HS-27A (cell line): ENCODE results near the gene ZNF133.
"Not testable (repeated sequence)": the region's sequence is repeated elsewhere in the genome, so short reads cannot be mapped to it uniquely, and the experiment has no call there.

ENCODE experiments used
- DNase-seq: peaks from one replicate; pipeline ENCODE4 v3.0.0-alpha.2; 2012; ENCODE audit warnings: low read depth, missing footprints

ZNF133 gene

DNA sequence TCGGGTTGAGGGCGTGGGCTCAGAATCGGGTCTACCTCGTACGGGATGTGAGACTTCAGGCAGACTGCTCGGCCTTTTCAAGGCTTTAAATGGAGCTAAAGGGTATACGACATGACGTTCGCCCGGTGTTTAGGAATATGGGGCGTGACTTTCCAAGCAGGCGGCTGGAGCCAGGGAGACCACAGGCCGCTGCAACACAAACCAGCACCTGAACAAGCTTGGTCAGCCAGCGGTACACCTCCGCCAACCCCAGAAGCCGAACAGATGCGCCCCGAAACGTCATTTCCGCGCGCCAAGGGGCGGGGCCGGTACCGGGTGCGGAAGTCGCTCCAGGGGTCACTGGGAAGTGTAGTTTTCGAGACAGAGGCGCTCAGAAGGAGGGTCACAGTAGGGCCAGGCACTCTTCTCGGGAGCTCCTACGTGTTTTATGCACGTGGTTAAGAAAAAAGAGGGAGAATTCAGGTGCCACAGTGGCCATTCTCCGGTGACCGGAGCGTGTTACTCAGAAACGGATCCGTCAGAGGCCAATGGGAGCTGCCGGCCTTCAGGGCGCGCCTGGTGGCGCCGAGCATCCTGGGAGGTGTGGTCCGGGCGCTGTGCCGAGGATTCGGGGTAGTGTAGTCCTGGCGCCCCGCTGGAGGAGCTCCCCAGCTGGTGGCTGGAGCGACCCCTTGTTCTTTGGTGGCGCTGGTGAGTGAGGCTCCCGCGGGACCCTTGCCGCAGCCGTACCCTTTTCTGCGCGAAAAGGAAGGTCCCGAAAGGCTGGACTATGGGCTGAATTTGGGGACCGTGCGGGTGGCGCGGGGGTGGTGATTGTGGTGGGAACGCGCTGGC lies at the start of gene ZNF133:
Gene ZNF133, plus strand, starts transcription at position 613 of the 834 bp plus-strand sequence. CDS start 17,160 bp downstream, outside the sequence.
- peak; percentile 90 for DNase-seq

DNA sequence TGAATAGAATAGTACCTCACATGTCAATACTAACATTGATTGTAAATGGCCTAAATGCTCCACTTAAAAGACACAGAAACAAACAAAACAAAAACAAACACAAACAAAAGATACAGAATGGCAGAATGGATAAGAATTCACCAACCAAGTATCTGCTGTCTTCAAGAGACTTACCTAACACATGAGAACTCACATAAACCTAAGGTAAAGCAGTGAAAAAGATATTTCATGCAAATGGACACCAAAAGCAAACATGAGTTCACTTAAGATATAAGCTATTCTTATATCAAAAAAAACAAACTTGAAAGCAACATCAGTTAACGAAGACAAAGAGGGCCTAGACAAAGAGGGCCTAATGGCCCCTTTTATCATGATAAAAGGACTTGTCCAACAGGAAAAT lies 47.3 kb upstream of the ZNF133 start:
- DNase-seq = no peak

DNA sequence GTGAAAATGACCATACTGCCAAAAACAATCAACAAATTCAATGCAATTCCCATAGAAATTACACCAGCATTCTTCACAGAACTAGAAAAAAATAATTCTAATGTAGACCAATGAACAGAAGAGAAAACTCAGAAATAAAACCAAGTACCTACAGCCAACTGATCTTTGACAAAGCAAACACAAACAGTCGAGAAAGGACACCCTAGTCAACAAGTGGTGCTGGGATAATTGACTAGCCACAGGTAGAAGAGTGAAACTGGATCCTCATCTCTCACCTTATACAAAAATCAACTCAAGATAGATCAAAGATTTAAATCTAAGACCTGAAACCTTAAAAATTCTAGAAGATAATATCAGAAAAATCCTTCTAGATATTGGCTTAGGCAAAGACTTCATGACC lies 44.5 kb upstream of the ZNF133 start:
- DNase-seq = no peak

DNA sequence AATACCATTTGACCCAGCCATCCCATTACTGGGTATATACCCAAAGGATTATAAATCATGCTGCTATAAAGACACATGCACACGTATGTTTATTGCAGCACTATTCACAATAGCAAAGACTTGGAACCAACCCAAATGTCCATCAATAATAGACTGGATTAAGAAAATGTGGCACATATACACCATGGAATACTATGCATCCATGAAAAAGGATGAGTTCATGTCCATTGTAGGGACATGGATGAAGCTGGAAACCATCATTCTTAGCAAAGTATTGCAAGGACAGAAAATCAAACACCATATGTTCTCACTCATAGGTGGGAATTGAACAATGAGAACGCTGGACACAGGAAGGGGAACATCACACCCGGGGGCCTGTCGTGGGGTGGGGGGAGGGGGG lies 39.8 kb upstream of the ZNF133 start:
- DNase-seq = not testable (repeated sequence)

DNA sequence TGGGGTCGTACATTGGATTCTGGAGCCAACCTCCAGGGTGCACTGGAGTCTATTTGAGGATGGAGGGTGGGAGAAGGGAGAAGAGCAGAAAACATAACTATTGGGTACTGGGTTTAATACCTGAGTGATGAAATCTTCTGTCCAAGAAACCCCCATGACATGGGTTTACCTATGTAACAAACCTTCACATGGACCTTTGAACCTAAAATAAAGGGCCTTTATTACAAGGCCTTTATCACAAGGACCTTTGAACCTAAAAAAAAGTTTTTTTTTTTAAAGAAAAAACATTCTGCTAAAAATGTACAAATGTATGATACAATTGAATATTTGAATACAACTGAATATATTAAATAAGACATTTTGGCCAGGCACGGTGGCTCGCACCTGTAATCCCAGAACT lies 38.1 kb upstream of the ZNF133 start:
- no peak for DNase-seq

DNA sequence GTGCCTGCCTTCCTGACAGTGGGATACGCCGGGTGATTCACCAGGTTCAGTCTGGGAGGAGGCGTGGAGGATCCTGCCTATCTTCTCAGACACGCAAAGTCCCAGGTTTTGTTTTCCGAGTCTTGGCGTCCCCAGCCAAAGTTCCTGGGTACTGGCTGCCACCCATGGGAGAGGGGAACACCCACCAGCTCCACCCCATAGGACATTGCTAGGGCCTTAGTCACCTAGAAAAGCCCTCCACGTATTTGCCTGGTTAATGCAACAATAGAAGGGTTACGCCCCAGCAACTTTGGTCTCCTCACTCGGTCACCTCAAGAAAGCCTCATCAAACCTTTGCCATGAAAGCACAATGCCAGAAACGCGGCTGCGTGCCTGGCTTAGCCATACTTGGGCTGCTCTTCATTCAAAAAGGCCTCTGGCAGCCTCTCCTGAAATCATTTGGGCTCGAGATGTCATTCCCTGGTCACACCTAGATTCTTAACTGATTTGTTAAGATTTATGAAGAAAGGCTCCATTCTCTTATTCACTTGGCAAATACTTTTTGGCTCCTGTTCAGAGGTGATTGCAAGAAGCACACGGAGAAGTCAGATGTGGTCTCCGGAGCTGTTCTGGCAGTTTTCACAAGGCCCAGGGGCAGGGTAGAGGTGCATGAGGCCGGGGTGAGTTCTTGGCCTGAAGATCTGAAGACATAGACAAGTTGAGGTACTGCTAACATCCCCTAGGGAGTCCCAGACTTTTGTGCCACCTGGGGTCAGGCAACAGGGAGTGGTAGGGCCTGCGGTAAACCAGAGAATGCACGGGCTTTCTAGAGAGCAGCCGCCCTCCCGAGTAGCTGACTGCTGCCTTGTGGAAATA lies 35.5 kb upstream of the ZNF133 start:
- peak; percentile 26 for DNase-seq

DNA sequence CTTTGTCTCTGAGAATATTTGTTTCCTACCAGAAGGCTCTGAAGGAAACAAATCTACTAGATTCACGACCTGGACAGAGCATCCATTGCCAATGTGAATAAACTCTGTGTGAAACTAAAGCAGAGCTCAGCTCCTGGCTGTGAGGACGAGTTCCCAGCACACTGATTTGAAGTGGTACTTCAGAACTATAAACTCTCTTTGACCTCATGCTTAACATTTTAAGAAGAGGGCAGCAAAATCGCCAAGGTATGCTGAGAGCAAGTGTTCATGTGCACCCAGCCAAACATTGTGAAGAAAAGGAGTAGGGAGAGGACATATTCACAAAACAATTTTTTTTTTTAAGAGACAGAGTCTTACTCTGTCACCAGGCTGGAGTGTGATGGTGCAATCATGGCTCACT lies 33.7 kb upstream of the ZNF133 start:
- no peak for DNase-seq

DNA sequence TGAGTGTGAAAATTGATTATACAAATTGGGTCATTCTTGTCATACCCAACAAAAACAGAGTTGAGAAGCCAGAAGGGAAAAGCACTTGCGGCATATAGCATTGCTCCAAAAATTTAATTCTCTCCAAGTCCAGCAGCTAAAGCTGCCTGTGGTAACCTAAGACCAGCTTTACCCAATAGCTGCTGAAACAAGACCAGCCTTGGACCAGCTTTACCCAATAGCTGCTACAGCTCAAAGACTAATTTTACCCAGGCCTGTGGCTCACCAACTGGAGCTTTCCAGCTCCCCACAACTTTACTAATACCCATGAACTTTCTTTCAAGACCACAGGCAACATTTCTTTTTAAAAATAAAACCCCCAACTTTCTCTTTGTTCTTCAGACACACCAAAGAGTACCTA lies 32.8 kb upstream of the ZNF133 start:
- DNase-seq = no peak

DNA sequence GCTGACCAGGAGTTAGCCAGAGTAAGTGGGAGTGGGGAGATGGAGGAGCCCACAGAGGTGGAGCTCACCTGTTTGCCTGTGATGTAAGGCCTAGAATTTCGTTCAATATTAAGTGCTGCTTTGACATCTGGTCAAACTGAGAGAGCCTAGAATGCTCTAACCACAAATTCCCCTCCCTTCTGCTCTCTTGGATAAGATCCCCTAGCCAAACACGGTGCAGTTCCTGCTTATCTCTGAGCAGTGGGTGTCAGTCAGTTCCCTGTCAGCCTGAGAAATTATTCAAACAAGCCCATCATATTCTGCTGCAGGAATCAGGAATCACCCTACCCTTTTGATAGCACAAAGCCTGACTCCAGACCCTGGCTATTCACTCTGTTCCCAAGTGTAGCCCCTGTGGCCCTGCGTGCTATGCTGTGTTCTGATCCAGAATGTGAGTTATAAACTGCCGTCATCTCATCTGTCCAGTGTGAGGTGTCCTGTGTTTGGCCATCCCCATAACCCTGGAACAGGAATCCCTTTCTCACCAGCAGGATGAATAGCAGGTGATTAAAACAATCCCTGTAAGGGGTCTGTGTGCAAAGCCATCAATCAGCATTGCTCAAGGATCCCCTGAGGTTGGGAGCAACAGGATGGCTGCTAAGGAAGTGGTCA lies 31.8 kb upstream of the ZNF133 start:
- no peak for DNase-seq

DNA sequence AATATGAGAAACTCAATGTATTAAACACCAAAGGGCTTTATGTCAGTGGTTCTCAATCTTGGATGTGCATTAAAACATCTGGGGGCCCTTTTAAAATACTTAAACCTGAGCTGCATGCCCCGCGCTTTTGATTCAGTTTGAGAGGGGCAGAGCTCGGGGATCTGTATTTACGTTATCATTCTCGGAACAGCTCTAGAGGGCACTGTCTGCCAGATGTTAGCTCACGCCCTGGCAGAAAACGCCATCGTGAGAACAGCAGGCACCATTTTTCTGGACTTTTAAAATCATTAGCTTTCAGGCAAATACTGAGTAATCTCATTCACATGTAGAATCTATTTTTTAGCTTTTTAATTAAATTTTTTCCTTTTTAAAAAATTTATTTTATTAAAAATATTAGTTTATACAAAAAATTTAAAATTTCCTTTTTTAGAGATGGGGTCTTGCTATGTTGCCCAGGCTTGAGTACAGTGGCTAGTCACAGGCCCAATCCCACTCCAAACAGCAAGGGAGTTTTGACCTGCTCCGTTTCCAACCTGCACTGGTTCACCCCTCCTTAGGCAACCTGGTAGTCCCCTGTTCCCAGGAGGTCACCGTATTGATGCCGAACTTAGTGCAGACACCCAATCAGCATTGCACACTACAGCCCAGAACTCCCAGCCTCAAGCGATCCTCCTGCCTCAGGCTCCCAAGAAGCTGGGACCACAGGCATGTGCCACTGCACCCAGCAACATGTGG lies 30.0 kb upstream of the ZNF133 start:
- no peak for DNase-seq

DNA sequence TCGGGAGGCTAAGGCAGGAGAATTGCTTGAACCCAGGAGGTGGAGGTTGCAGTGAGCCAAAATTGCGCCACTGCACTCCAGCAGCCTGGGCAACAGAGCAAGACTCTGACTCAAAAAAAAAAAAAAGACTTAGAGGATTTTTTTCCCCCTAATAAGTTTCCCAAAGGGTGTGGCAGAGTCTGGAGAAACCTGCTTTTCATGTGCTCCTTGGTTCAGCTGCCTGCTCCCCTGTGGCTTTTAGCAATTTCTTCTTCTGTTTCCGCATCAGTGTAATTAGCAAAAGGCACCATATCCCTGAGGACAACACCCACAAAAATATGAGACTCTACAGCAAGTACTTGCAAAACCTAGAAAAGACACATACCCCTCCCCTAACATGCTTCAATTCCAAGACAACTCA lies 28.6 kb upstream of the ZNF133 start:
- DNase-seq = no peak

DNA sequence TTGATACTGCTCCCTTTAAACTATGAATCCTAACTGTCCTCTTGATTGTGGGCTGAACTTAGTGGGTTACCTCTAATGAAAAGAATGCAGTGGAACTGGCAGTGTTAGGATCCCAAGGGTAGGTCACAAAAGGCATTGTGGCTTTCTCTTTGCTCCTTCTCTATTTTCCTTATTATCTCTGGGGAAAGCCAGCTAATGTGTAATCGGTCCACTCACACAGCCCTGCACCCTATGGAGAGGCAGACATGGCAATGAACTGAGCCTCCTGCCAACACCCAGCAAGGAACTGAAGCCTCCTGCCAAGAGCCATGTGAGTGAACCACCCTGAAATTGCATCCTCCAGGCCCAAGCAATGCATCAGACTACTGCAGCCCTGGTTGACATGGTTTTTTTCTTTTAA lies 24.6 kb upstream of the ZNF133 start:
- no peak for DNase-seq

DNA sequence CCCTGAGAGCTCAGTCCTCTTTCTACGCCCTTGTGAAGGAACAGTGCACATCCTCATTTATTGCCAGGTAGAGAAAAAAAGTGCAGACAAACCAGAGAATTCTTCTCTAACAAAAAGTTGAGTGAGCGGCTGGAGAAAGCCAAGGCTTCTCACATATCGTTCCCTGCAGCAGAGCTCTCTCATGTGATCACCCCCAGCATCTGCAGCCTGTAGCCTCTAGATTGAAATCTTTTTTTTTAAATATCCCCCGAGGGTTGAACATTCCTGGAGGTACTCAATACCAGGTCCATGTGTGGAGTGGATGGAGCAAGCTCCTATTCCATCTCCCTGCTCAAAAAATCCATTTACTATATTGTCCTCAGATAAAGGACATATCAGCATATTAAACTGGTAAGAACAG lies 22.9 kb upstream of the ZNF133 start:
- no peak for DNase-seq

DNA sequence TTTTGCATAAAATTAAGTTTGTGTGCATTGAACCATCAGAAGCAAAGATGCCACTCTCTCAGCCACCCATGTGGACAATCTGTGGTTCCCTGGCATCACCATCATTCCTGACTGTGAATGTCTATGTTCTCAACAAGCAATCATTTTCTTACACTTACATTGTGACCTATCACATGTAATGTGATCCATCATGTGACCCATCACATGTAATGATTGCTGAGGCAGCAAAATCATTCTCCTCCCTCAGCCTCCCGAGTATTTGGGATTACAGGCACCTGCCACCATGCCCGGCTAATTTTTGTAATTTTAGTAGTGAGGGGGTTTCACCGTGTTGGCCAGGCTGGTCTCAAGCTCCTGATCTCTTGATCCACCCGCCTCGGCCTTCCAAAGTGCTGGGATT lies 22.0 kb upstream of the ZNF133 start:
- DNase-seq = no peak

DNA sequence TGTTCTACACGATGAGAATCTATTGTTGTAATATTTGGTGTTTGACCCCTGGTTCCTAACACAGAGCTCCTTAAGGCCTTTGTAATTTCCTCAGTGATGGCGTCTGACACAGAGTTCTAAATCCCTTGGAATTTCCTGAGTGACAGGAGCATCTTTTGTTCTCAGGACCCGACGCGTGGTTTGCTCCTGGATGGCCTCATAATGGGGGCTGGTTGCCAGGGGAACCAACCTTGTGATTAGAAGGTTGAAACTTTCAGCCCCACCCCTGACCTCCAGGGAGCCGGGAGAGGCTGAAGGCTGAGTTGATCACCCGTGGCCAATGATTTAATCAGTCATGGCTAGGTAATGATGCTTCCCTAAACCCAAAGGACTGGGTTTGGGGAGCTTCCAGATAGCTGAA lies 20.5 kb upstream of the ZNF133 start:
- no peak for DNase-seq

DNA sequence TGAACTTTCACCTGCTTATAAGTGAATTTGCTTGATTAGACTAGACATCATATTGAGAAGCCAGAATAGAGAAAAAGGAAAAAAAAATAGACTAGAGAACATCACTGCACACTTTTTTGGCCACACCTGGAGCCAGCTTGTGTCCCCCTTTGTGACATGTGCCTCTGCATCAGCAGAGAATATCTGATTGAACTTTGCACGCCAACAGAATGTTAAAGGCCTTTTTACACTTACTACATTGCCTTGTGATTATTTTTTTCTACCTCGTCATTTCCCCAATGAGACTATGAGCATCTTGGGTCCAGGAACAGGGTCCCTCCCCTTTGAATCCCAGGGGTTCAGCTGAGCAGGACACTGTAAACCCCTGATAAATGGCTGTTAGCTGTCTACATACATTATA lies 17.2 kb upstream of the ZNF133 start:
- no peak for DNase-seq

DNA sequence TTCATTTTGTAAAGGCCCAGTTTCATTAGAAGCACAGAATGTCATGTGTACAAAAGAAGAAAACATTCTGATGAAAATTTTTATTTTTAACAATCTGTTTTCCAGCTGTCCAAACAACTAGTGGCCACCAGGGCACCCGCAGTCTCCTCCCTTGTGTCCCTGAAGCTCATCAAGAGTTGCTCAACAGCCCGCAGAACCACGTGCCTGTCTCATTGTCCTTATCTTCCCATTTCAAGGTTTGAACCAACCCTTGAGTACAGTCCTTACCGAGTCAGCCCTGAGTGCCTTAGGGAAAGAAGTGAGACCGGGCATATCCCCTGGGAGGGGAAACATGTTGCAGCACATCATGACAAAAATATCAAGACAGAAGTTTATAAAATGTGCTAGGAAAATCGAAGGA lies 15.9 kb upstream of the ZNF133 start:
- DNase-seq = no peak

DNA sequence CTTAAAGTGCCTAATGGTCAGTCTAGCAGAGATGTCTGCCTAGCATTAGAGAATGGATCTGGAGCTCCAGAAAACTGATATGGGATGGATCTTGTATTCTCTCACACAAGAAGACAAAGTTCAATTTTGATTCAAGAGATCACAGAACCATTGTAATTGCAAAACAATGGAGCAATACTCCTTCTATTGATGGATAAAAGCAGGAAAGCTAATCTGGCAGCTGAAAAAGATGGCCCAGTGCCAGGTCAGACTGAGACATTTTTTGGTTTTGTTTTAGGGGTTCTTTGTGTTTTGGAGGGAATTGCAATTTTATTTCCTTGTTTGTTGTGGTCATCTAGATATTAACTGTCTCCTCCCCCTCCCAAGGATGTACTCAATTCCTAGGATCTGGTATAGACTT lies 14.6 kb upstream of the ZNF133 start:
- DNase-seq = no peak

DNA sequence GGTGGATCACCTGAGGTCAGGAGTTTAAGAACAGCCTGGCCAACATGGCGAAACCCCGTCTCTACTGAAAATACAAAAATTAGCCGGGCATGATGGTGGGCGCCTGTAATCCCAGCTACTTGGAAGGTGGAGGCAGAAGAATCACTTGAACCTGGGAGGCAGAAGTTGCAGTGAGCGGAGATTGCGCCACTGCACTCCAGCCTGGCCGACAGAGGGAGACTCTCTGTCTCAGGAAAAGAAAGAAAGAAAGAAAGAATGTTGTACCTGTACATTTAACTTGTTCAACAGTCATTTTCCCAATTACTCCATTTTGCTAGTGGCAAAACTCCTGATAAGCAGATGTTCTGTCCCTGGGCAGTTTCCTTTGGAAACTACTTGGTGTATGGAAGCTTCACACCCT lies 12.4 kb upstream of the ZNF133 start:
- not testable (repeated sequence) for DNase-seq

DNA sequence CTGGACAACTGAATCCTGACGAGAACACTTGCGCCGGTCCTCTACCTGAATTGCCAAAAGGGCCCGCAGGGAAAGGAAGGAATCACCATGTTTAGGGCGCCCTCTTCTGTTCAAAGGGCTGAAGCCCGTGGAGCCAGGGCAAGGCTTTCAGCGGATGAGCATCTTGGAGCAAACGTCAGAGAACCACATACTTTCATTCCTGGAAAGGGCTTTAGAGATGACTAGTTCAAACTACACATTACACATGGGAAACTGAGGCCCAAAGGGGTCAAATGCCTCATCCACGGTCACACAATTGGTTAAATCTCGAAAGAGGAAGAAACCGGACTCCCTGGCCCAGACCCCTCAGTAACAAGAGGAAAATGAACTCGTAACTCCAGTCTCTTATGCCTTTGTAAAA lies 11.5 kb upstream of the ZNF133 start:
- peak; percentile 34 for DNase-seq

DNA sequence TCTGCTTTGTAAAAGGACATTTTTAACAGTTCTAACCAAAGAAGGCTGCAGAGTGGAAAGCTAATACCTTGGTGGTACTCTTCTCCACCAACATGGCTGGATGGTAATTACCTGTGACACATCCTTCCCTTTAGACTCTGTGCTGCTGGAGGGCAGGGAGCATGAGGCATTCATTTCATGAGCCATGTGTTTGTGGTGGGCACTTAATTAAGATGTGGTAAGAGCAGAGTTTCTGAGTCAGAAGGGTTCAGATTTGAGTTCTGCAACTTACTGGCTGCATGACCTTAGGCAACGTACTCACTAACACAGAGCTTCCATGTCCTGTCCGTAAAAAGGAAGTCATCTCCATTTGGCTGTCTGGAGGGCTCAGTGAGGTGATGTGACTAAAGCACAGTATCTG lies 9.1 kb upstream of the ZNF133 start:
- no peak for DNase-seq
